H1 (cell line): ENCODE measurements around the gene CD44. TPM values are rescaled to one million over a fixed set of nuclear protein-coding genes. Genes with fewer than 3 reads are reported as not detected.

Experiments used
- CBX8 ChIP-seq: fragments of 300-800, 300-1000 bp; sonication (generic); IDR thresholded peaks from 2 replicates; pipeline ENCODE4 v1.7.1; 2016; ENCODE audit warnings: low read depth, low read length, borderline replicate concordance
- CHD7 ChIP-seq: fragments of 300-600 bp; sonication (generic); IDR thresholded peaks from 2 replicates; pipeline ENCODE4 v1.7.1; 2012; ENCODE audit warnings: low read length, moderate library complexity, mild to moderate bottlenecking, inconsistent platforms; ENCODE audit not compliant: insufficient replicate concordance
- E2F6 ChIP-seq: IDR thresholded peaks from 2 replicates; pipeline ENCODE4 v1.6.1; 2012; ENCODE audit warnings: inconsistent platforms
- GABPA ChIP-seq: IDR thresholded peaks from 2 replicates; pipeline ENCODE4 v1.6.1; 2011; ENCODE audit warnings: mild to moderate bottlenecking, low read length, moderate library complexity, borderline replicate concordance; ENCODE audit not compliant: insufficient read depth
- GTF2F1 ChIP-seq: IDR thresholded peaks from 2 replicates; pipeline ENCODE4 v1.6.1; 2012; ENCODE audit warnings: low read depth, low read length, improper control_type of control experiment, borderline replicate concordance
- KDM4A ChIP-seq: IDR thresholded peaks from one replicate; pipeline ENCODE4 v1.7.1; 2012; ENCODE audit warnings: low read depth, mild to moderate bottlenecking, moderate library complexity, low read length, inconsistent platforms; ENCODE audit not compliant: severe bottlenecking
- POLR2AphosphoS5 ChIP-seq: IDR thresholded peaks from 2 replicates; pipeline ENCODE4 v1.6.1; 2011; ENCODE audit warnings: low read depth, low read length
- POU5F1 ChIP-seq: IDR thresholded peaks from 2 replicates; pipeline ENCODE4 v1.6.1; 2011; ENCODE audit warnings: low read depth, mild to moderate bottlenecking, low read length, moderate library complexity
- SAP30 ChIP-seq: fragments of 300-600 bp; sonication (generic); IDR thresholded peaks from 2 replicates; pipeline ENCODE4 v1.7.1; 2012; ENCODE audit warnings: low read length, moderate library complexity, mild to moderate bottlenecking, inconsistent platforms; ENCODE audit not compliant: insufficient read depth, insufficient replicate concordance
- SP2 ChIP-seq: IDR thresholded peaks from 2 replicates; pipeline ENCODE4 v1.6.1; 2012; ENCODE audit warnings: mild to moderate bottlenecking, low read length, inconsistent platforms
- TCF12 ChIP-seq: IDR thresholded peaks from 2 replicates; pipeline ENCODE4 v1.6.1; 2011; ENCODE audit warnings: low read depth, mild to moderate bottlenecking, low read length
- polyA plus RNA-seq, 7 experiments: library from polyadenylated mRNA; depleted of rRNA in 3 of 7; stranded (reverse) in 5 of 7; unstranded in 2 of 7; fragments of >200 nt in 5 of 7; fragments of 200-250 nt in 2 of 7; gene quantifications; 1 replicate in 5 of 7; 2 replicates in 1 of 7; 4 replicates in 1 of 7; pipeline versions ENCODE4 v1.2.1 to v1.2.3, GENCODE V29; 2011 to 2013; ENCODE audit warnings: missing spikeins in 2 of 7, mixed read lengths in 2 of 7
- total RNA-seq: library from RNA; stranded (reverse); fragmentation: NEBNext Ultra II Directional; extraction: Animal tissue kit (Norgen Biotek cat#: 25700); gene quantifications from 2 replicates; pipeline ENCODE4 v1.2.1, GENCODE V29; 2021

CD44 gene
- total and polyA plus RNA-seq, 2 of the 8 experiments (the other 6 are each of a cell fraction or from before 2014, with no cell fraction given), result 11.8 to 13.7 TPM

GRCh38 chr11:35170503-35170902 is 31.5 kb downstream of the CD44 start (continued):
- TF ChIP-seq CHD7, result no peak
- no peak for TF ChIP-seq KDM4A
- no peak for TF ChIP-seq GABPA
- no peak for TF ChIP-seq E2F6
- no peak for TF ChIP-seq TCF12
- TF ChIP-seq POU5F1, result no peak
- TF ChIP-seq SP2, result no peak
- TF ChIP-seq GTF2F1, result no peak
- no peak for TF ChIP-seq POLR2AphosphoS5
- TF ChIP-seq SAP30, result no peak
- TF ChIP-seq CBX8, result no peak
